HCT116 (cell line): ENCODE results near the gene TIPIN. TPM values are rescaled to one million over a fixed set of nuclear protein-coding genes. Genes with fewer than 3 reads are reported as not detected.
"Not testable (repeated sequence)": the region's sequence is repeated elsewhere in the genome, so short reads cannot be mapped to it uniquely, and the experiment has no call there.

ENCODE experiments used
- ATAC-seq: fragments of 200-7000 bp; cut with Tn5 transposase; 2 replicates; pipeline ENCODE4 v1.9.1; 2020; ENCODE audit warnings: mild to moderate bottlenecking, moderate library complexity
- BruUV-seq: library from RNA; stranded (reverse); fragments of 400-500 nt; replicated peaks from 2 replicates; lab custom pipeline; 2021; lab: Mats Ljungman, UMichigan
- CTCF ChIA-PET: fragments of 300-600 bp; sonication (Branson Sonifier 250); formaldehyde crosslinking; loops from one replicate; lab custom pipeline; 2021; ENCODE audit warnings: antibody characterized with exemption; lab: Charles Lee
- POLR2A ChIA-PET: fragments of 300-600, 350-600 bp; sonication (Branson Sonifier 250); formaldehyde crosslinking; loops from one replicate; lab custom pipeline; 2021; ENCODE audit warnings: antibody characterized with exemption; lab: Charles Lee
- RAD21 ChIA-PET, 2 experiments: fragments of 300-600 bp; sonication (Branson Sonifier 250); formaldehyde crosslinking; loops; one replicate each; lab custom pipeline; 2023; ENCODE audit warnings: low total read pairs in 2 of 2; ENCODE audit not compliant: uncharacterized antibody in 2 of 2, unreplicated experiment in 2 of 2, low non-redundant PET in 1 of 2; lab: Charles Lee
- DNase-seq: peaks from one replicate; pipeline ENCODE4 v3.0.0-alpha.2; 2010; ENCODE audit warnings: low read depth, low spot score
- H2AFZ ChIP-seq: fragments of 200-600 bp; shearing (Covaris generic), sonication (generic); 2 replicates; pipeline ENCODE4 v1.6.1; 2017; ENCODE audit warnings: low read depth, mixed run types, mixed read lengths, antibody characterized with exemption, low read length; ENCODE audit not compliant: poor library complexity, severe bottlenecking
- H3K27ac ChIP-seq: 2 replicates; pipeline ENCODE4 v1.5.1; 2012; ENCODE audit warnings: low read depth, low read length
- H3K27me3 ChIP-seq: fragments of 200-600 bp; sonication (generic); 2 replicates; pipeline ENCODE4 v1.6.1; 2016; ENCODE audit warnings: mixed run types, low read length, mixed read lengths; ENCODE audit not compliant: insufficient read depth
- H3K36me3 ChIP-seq, 2 experiments: fragments of 200-500 bp in 1 of 2; fragments of 200-600 bp in 1 of 2; sonication (Bioruptor generic) in 1 of 2; sonication (generic) in 1 of 2; 2 replicates each; pipeline versions ENCODE4 v1.5.1 to v1.6.1; 2014 to 2016; ENCODE audit warnings: low read length in 2 of 2, inconsistent platforms in 1 of 2, mixed read lengths in 1 of 2, mixed run types in 1 of 2; ENCODE audit not compliant: insufficient read depth in 2 of 2, control insufficient read depth in 1 of 2
- H3K4me1 ChIP-seq, 2 experiments: fragments of 200-600 bp in 1 of 2; sonication (generic) in 1 of 2; 2 replicates each; pipeline versions ENCODE4 v1.5.1 to v1.6.1; 2012 to 2017; ENCODE audit warnings: low read length in 2 of 2, inconsistent platforms in 1 of 2, mild to moderate bottlenecking in 1 of 2, mixed read lengths in 1 of 2, mixed run types in 1 of 2, moderate library complexity in 1 of 2; ENCODE audit not compliant: insufficient read depth in 2 of 2, control insufficient read depth in 1 of 2
- H3K4me2 ChIP-seq: fragments of 200-600 bp; sonication (generic); 2 replicates; pipeline ENCODE4 v1.6.1; 2017; ENCODE audit warnings: mixed run types, low read length, mixed read lengths
- H3K4me3 ChIP-seq, 2 experiments: fragments of 200-600 bp in 1 of 2; sonication (generic) in 1 of 2; replicated peaks in 1 of 2; 2 replicates each; pipeline ENCODE4 v1.5.1; 2011 to 2016; ENCODE audit warnings: low read length in 2 of 2, control low read depth in 1 of 2, low read depth in 1 of 2, mild to moderate bottlenecking in 1 of 2, mixed read lengths in 1 of 2, mixed run types in 1 of 2
- H3K79me2 ChIP-seq: fragments of 200-600 bp; sonication (generic); 2 replicates; pipeline ENCODE4 v1.6.1; 2017; ENCODE audit warnings: mild to moderate bottlenecking, mixed run types, low read length, moderate library complexity, mixed read lengths; ENCODE audit not compliant: insufficient read depth
- H3K9ac ChIP-seq: fragments of 200-600 bp; sonication (generic); 2 replicates; pipeline ENCODE4 v1.6.1; 2016; ENCODE audit warnings: low read length, mixed read lengths
- H3K9me2 ChIP-seq: fragments of 200-600 bp; sonication (generic), shearing (Covaris generic); 2 replicates; pipeline ENCODE4 v1.6.1; 2017; ENCODE audit warnings: mixed run types, mild to moderate bottlenecking, moderate library complexity; ENCODE audit not compliant: insufficient read depth
- H3K9me3 ChIP-seq, 2 experiments: fragments of 200-500 bp in 1 of 2; fragments of 200-600 bp in 1 of 2; sonication (Bioruptor generic) in 1 of 2; sonication (generic) in 1 of 2; 2 replicates each; pipeline ENCODE4 v1.6.1; 2014 to 2017; ENCODE audit warnings: low read length in 2 of 2, mixed read lengths in 2 of 2, inconsistent platforms in 1 of 2, low read depth in 1 of 2, mild to moderate bottlenecking in 1 of 2, mixed run types in 1 of 2, moderate library complexity in 1 of 2; ENCODE audit not compliant: control insufficient read depth in 1 of 2, insufficient read depth in 1 of 2
- H4K20me1 ChIP-seq: fragments of 200-600 bp; sonication (generic), shearing (Covaris generic); 2 replicates; pipeline ENCODE4 v1.6.1; 2017; ENCODE audit warnings: mixed run types, mild to moderate bottlenecking, moderate library complexity; ENCODE audit not compliant: insufficient read depth
- ZNF274 ChIP-seq: fragments of 200-500 bp; sonication (Bioruptor generic); IDR thresholded peaks from 2 replicates; pipeline ENCODE4 v1.6.1; 2014; ENCODE audit warnings: mild to moderate bottlenecking, low read depth, low read length, inconsistent platforms
- intact Hi-C: fragments of 100-400 bp; cut with micrococcal nuclease; formaldehyde crosslinking; loops from 2 replicates; pipeline ENCODE4 v1.10.0; 2022
- total RNA-seq: library from RNA; stranded (reverse); gene quantifications from one replicate; pipeline ENCODE4 v1.2.1, GENCODE V29; 2021; ENCODE audit not compliant: unreplicated experiment

TIPIN gene
- total RNA-seq, 1 experiment from 2014 or later, result 28.1 TPM

GRCh38 chr15:66362776-66363175 lies 6.3 kb upstream of the TIPIN start:
- H3K9ac ChIP-seq, result no peak overlapping the region
- no peak overlapping the region for H3K27ac ChIP-seq
- DNase-seq (no peak), ATAC-seq (no peak)
- H3K4me2 ChIP-seq, result no peak overlapping the region
- no peaks in the 10 kb centered on the region for H4K20me1 ChIP-seq
- H3K4me1 ChIP-seq, result peaks cover 9 to 13% of the 10 kb centered on the region in 2 experiments
- H2AFZ ChIP-seq, result no peak overlapping the region
- ChIA-PET CTCF (no interaction called here), RAD21 (no interaction called here), POLR2A (no interaction called here)
- TF ChIP-seq ZNF274, result no peak
- no peaks in the 10 kb centered on the region for H3K79me2 ChIP-seq
- no TSS peak for BruUV-seq
- H3K27me3 ChIP-seq, result no peaks in the 10 kb centered on the region
- no peaks in the 10 kb centered on the region for H3K36me3 ChIP-seq
- no peaks in the 10 kb centered on the region for H3K9me2 ChIP-seq
- H3K9me3 ChIP-seq, result no peaks in the 10 kb centered on the region
- H3K4me3 ChIP-seq, result no peak overlapping the region
- intact Hi-C loops, result no loop called here

GRCh38 chr15:66361745-66362460 lies 5.4 kb upstream of the TIPIN start:
- H2AFZ ChIP-seq, H4K20me1 ChIP-seq, H3K9ac ChIP-seq, intact Hi-C loops, DNase-seq, H3K4me3 ChIP-seq, BruUV-seq, H3K4me2 ChIP-seq, H3K79me2 ChIP-seq, POLR2A ChIA-PET, ATAC-seq, RAD21 ChIA-PET, H3K9me3 ChIP-seq, CTCF ChIA-PET, H3K27ac ChIP-seq, H3K27me3 ChIP-seq, H3K9me2 ChIP-seq, H3K36me3 ChIP-seq: not testable (repeated sequence)
- peaks cover 12 to 18% of the 10 kb centered on the region in 2 experiments for H3K4me1 ChIP-seq
